HepG2 (cell line): ENCODE measurements around the gene FXYD4. TPM values are rescaled to one million over a fixed set of nuclear protein-coding genes. Genes with fewer than 3 reads are reported as not detected.

Experiments used
- ADNP ChIP-seq: sonication (generic); formaldehyde crosslinking; IDR thresholded peaks from 2 replicates; pipeline ENCODE4 v1.4.0; 2020; ENCODE audit warnings: missing genetic modification reagents
- ATF3 ChIP-seq: sonication (generic); formaldehyde crosslinking; IDR thresholded peaks from 2 replicates; pipeline ENCODE4 v1.4.0; 2020; ENCODE audit warnings: missing genetic modification reagents
- BHLHE40 ChIP-seq: IDR thresholded peaks from 2 replicates; pipeline ENCODE4 v1.6.1; 2011; ENCODE audit warnings: low read length, improper control_type of control experiment
- CBFB ChIP-seq: sonication (generic); formaldehyde crosslinking; IDR thresholded peaks from 2 replicates; pipeline ENCODE4 v1.4.0; 2020; ENCODE audit warnings: missing genetic modification reagents
- CHD4 ChIP-seq: fragments of 200-600 bp; sonication (generic); IDR thresholded peaks from 2 replicates; pipeline ENCODE4 v1.7.0; 2017; ENCODE audit warnings: mild to moderate bottlenecking, low read length, borderline replicate concordance
- DNMT1 ChIP-seq: sonication (generic); formaldehyde crosslinking; IDR thresholded peaks from 2 replicates; pipeline ENCODE4 v1.5.1; 2020; ENCODE audit warnings: mild to moderate bottlenecking, missing genetic modification reagents
- DNMT3B ChIP-seq: conservative IDR thresholded peaks from 2 replicates; pipeline ENCODE4 v1.6.1; 2016; ENCODE audit warnings: missing biosample characterization, control low read depth
- ELF1 ChIP-seq: sonication (generic); formaldehyde crosslinking; IDR thresholded peaks from 2 replicates; pipeline ENCODE4 v1.4.0; 2020; ENCODE audit warnings: missing genetic modification reagents
- FOXJ3 ChIP-seq: sonication (generic); formaldehyde crosslinking; IDR thresholded peaks from 2 replicates; pipeline ENCODE4 v1.4.0; 2020; ENCODE audit warnings: missing genetic modification reagents, mild to moderate bottlenecking, borderline replicate concordance
- HNF4A ChIP-seq: sonication (generic); formaldehyde crosslinking; IDR thresholded peaks from 2 replicates; pipeline ENCODE4 v1.4.0; 2020; ENCODE audit warnings: missing genetic modification reagents
- KDM4B ChIP-seq: sonication (generic); formaldehyde crosslinking; IDR thresholded peaks from 2 replicates; pipeline ENCODE4 v1.4.0; 2020; ENCODE audit warnings: missing genetic modification reagents
- KDM6A ChIP-seq: IDR thresholded peaks from 2 replicates; pipeline ENCODE4 v1.6.1; 2016; ENCODE audit warnings: low read depth
- KLF12 ChIP-seq: sonication (generic); formaldehyde crosslinking; IDR thresholded peaks from 2 replicates; pipeline ENCODE4 v1.4.0; 2020; ENCODE audit warnings: missing genetic modification reagents, borderline replicate concordance
- MEIS1 ChIP-seq: sonication (generic); formaldehyde crosslinking; IDR thresholded peaks from 2 replicates; pipeline ENCODE4 v1.9.0; 2021; ENCODE audit warnings: mild to moderate bottlenecking, missing genetic modification reagents, moderate library complexity, borderline replicate concordance
- NR2C2 ChIP-seq: sonication (generic); formaldehyde crosslinking; IDR thresholded peaks from 2 replicates; pipeline ENCODE4 v1.4.0; 2020; ENCODE audit warnings: missing genetic modification reagents, mild to moderate bottlenecking, moderate library complexity, borderline replicate concordance
- NR3C1 ChIP-seq: sonication (generic); formaldehyde crosslinking; IDR thresholded peaks from 2 replicates; pipeline ENCODE4 v1.4.0; 2020; ENCODE audit warnings: missing genetic modification reagents
- RBM22 ChIP-seq: fragments of 200-400 bp; formaldehyde crosslinking; optimal IDR thresholded peaks from 2 replicates; pipeline ENCODE3; 2017; ENCODE audit warnings: mild to moderate bottlenecking, low read length, moderate library complexity
- RELA ChIP-seq: sonication (generic); formaldehyde crosslinking; IDR thresholded peaks from 2 replicates; pipeline ENCODE4 v1.4.0; 2020; ENCODE audit warnings: missing genetic modification reagents
- THAP8 ChIP-seq: sonication (generic); formaldehyde crosslinking; IDR thresholded peaks from 2 replicates; pipeline ENCODE4 v1.5.1; 2020; ENCODE audit warnings: missing genetic modification reagents, mild to moderate bottlenecking, borderline replicate concordance
- ZBTB3 ChIP-seq: sonication (generic); formaldehyde crosslinking; IDR thresholded peaks from 2 replicates; pipeline ENCODE4 v1.4.0; 2020; ENCODE audit warnings: low read depth, mild to moderate bottlenecking, moderate library complexity, missing genetic modification reagents, borderline replicate concordance
- ZBTB49 ChIP-seq: sonication (generic); formaldehyde crosslinking; IDR thresholded peaks from 2 replicates; pipeline ENCODE4 v1.4.0; 2020; ENCODE audit warnings: missing genetic modification reagents, borderline replicate concordance
- ZNF143 ChIP-seq: sonication (generic); formaldehyde crosslinking; IDR thresholded peaks from 2 replicates; pipeline ENCODE4 v1.4.0; 2020; ENCODE audit warnings: missing genetic modification reagents
- ZNF430 ChIP-seq: sonication (generic); formaldehyde crosslinking; IDR thresholded peaks from 2 replicates; pipeline ENCODE4 v1.9.0; 2021; ENCODE audit warnings: mild to moderate bottlenecking, missing genetic modification reagents
- ZNF552 ChIP-seq: sonication (generic); formaldehyde crosslinking; IDR thresholded peaks from 2 replicates; pipeline ENCODE4 v1.9.0; 2022; ENCODE audit warnings: missing genetic modification reagents, mild to moderate bottlenecking, borderline replicate concordance
- ZNF572 ChIP-seq: sonication (generic); formaldehyde crosslinking; IDR thresholded peaks from 2 replicates; pipeline ENCODE4 v1.5.1; 2020; ENCODE audit warnings: mild to moderate bottlenecking, missing genetic modification reagents
- ZSCAN12 ChIP-seq: sonication (generic); formaldehyde crosslinking; IDR thresholded peaks from 2 replicates; pipeline ENCODE4 v1.9.0; 2021; ENCODE audit warnings: mild to moderate bottlenecking, missing genetic modification reagents
- polyA plus RNA-seq, 8 experiments: library from polyadenylated mRNA; depleted of rRNA in 3 of 8; stranded (reverse) in 7 of 8; unstranded in 1 of 8; fragments of >200 nt; fragmentation: Illumina TruSeq in 4 of 8; extraction: Trizol in 4 of 8; gene quantifications; 2 replicates each; pipeline versions ENCODE4 v1.2.1 to v1.2.3, GENCODE V29; 2011 to 2016; ENCODE audit warnings: low read depth in 4 of 8, missing spikeins in 1 of 8, mixed read lengths in 1 of 8; ENCODE audit not compliant: insufficient read depth in 1 of 8
- total RNA-seq, 5 experiments: library from RNA; depleted of rRNA; stranded (reverse); fragments of >200 nt; fragmentation: Illumina TruSeq; extraction: Trizol; gene quantifications; 2 replicates each; pipeline ENCODE4 v1.2.3, GENCODE V29; 2016; ENCODE audit warnings: low read depth in 1 of 5

The FXYD4 gene
- total and polyA plus RNA-seq, 2 of the 13 experiments (the other 11 are each of a cell fraction or from before 2014, with no cell fraction given), result not detected

- TF ChIP-seq NR2C2 (CRISPR knock-in tag), result peak; percentile 69
- TF ChIP-seq RELA (CRISPR knock-in tag), result no peak
- no peak for TF ChIP-seq THAP8 (CRISPR knock-in tag)
- TF ChIP-seq DNMT3B, result no peak
- no peak for TF ChIP-seq KLF12 (CRISPR knock-in tag)
- TF ChIP-seq KDM6A (CRISPR knock-in tag), result no peak
- no peak for TF ChIP-seq ZSCAN12 (CRISPR knock-in tag)
- TF ChIP-seq NR3C1 (CRISPR knock-in tag), result no peak
- no peak for TF ChIP-seq CHD4
- TF ChIP-seq DNMT1 (CRISPR knock-in tag), result no peak
- TF ChIP-seq ADNP (CRISPR knock-in tag), result 0 out of 2 replicates have a peak, but pooled peaks have one; percentile 34
- TF ChIP-seq ZNF552 (CRISPR knock-in tag), result no peak
- no peak for TF ChIP-seq FOXJ3
- TF ChIP-seq BHLHE40, result no peak
- peak; percentile 65 for TF ChIP-seq ELF1 (CRISPR knock-in tag)
- no peak for TF ChIP-seq ZBTB49
- peak; percentile 100 for TF ChIP-seq CBFB
- TF ChIP-seq RBM22, result no peak
- TF ChIP-seq MEIS1 (CRISPR knock-in tag), result no peak
- no peak for TF ChIP-seq ZNF143 (CRISPR knock-in tag)
- no peak for TF ChIP-seq ATF3
- peak; percentile 43 for TF ChIP-seq HNF4A
- no peak for TF ChIP-seq ZNF430
- TF ChIP-seq KDM4B (CRISPR knock-in tag), result peak; percentile 64
- no peak for TF ChIP-seq ZNF572 (CRISPR knock-in tag)
- no peak for TF ChIP-seq ZBTB3
Observed at GRCh38 chr10:43417950-43418768, 46.7 kb downstream of the FXYD4 start (continued).
